SK-N-SH treated with all-trans-retinoic acid at 6 μM for 48 hours (cell line): ENCODE measurements around the gene MB21D2.

Experiments
- CREB5 ChIP-seq: fragments of 250-450 bp; sonication (Bioruptor Pico); IDR thresholded peaks from 2 replicates; pipeline ENCODE4 v1.5.1; 2020; ENCODE audit warnings: low read depth, mild to moderate bottlenecking, moderate library complexity
- GLIS3 ChIP-seq: fragments of 250-450 bp; sonication (Bioruptor Pico); IDR thresholded peaks from 2 replicates; pipeline ENCODE4 v1.5.0; 2020; ENCODE audit warnings: mild to moderate bottlenecking, moderate library complexity
- RARB ChIP-seq: fragments of 250-450 bp; sonication (Bioruptor Pico); IDR thresholded peaks from 2 replicates; pipeline ENCODE4 v1.8.0; 2021; ENCODE audit warnings: mild to moderate bottlenecking, moderate library complexity
- TF ChIP-seq, protein P1 (sequence below): fragments of 250-450 bp; sonication (Bioruptor Pico); IDR thresholded peaks from 2 replicates; pipeline ENCODE4 v1.8.0; 2020; ENCODE audit warnings: mild to moderate bottlenecking, moderate library complexity, borderline replicate concordance

DNA sequence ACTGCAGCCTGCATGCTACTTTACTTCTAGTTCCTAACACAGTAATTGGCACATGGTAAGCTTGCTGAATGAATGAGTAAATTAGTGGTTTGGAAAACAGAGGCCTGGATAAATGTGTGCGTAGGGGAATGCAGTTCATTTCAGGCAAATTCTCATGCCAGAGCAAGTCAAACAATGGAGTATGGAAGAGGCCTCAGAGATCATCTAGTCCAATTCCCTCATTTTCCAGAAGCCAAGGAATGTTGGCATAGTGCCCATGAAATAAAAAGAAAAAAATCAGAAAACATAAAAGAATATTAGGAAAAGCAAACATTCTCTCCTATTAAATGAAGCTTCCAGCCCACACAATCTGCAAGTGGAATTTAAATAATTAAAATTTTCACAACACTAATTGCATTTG, 92.4 kb downstream of the MB21D2 start:
- TF ChIP-seq RARB (CRISPR knock-in tag) (no peak), GLIS3 (no peak), CREB5 (CRISPR knock-in tag) (no peak)
- TF ChIP-seq, protein P1, sequence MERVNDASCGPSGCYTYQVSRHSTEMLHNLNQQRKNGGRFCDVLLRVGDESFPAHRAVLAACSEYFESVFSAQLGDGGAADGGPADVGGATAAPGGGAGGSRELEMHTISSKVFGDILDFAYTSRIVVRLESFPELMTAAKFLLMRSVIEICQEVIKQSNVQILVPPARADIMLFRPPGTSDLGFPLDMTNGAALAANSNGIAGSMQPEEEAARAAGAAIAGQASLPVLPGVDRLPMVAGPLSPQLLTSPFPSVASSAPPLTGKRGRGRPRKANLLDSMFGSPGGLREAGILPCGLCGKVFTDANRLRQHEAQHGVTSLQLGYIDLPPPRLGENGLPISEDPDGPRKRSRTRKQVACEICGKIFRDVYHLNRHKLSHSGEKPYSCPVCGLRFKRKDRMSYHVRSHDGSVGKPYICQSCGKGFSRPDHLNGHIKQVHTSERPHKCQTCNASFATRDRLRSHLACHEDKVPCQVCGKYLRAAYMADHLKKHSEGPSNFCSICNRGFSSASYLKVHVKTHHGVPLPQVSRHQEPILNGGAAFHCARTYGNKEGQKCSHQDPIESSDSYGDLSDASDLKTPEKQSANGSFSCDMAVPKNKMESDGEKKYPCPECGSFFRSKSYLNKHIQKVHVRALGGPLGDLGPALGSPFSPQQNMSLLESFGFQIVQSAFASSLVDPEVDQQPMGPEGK = no peak
